HepG2 (cell line): ENCODE measurements around the gene LRRN4CL. TPM values are rescaled to one million over a fixed set of nuclear protein-coding genes. Genes with fewer than 3 reads are reported as not detected.
A peak's percentile ranks its signal among the peaks of the same experiment; 100 is the strongest.

Experiments
- ATM ChIP-seq: fragments of 450-650 bp; IDR thresholded peaks from 2 replicates; pipeline ENCODE4 v1.7.1; 2017; ENCODE audit warnings: mild to moderate bottlenecking, borderline replicate concordance
- CAMTA2 ChIP-seq: sonication (generic); formaldehyde crosslinking; IDR thresholded peaks from 2 replicates; pipeline ENCODE4 v1.4.0; 2020; ENCODE audit warnings: mild to moderate bottlenecking, missing genetic modification reagents, borderline replicate concordance
- FOSL2 ChIP-seq: sonication (generic); formaldehyde crosslinking; IDR thresholded peaks from 2 replicates; pipeline ENCODE4 v1.4.0; 2020; ENCODE audit warnings: missing genetic modification reagents
- LRRFIP1 ChIP-seq: sonication (generic); formaldehyde crosslinking; conservative IDR thresholded peaks from 2 replicates; pipeline ENCODE4 v1.4.0; 2020; ENCODE audit warnings: missing genetic modification reagents
- NFKBIZ ChIP-seq: IDR thresholded peaks from 2 replicates; pipeline ENCODE4 v1.6.1; 2018; ENCODE audit warnings: missing genetic modification reagents, missing compliant biosample characterization
- NR2F6 ChIP-seq, 2 experiments: IDR thresholded peaks; 2 replicates each; pipeline ENCODE4 v1.6.1; 2016; ENCODE audit warnings: antibody characterized with exemption in 1 of 2, mild to moderate bottlenecking in 1 of 2
- SIN3A ChIP-seq: IDR thresholded peaks from 2 replicates; pipeline ENCODE4 v1.6.1; 2011; ENCODE audit warnings: low read depth, mild to moderate bottlenecking, control low read depth, low read length, borderline replicate concordance
- SKIL ChIP-seq: sonication (generic); formaldehyde crosslinking; IDR thresholded peaks from 2 replicates; pipeline ENCODE4 v1.8.0; 2022; ENCODE audit warnings: missing genetic modification reagents, mild to moderate bottlenecking, moderate library complexity, borderline replicate concordance
- SNAPC4 ChIP-seq: sonication (generic); formaldehyde crosslinking; IDR thresholded peaks from 2 replicates; pipeline ENCODE4 v1.4.0; 2020; ENCODE audit warnings: mild to moderate bottlenecking, missing genetic modification reagents
- SNRNP70 ChIP-seq: fragments of 200-400 bp; formaldehyde crosslinking; IDR thresholded peaks from 2 replicates; pipeline ENCODE4 v1.6.1; 2017; ENCODE audit warnings: mild to moderate bottlenecking, low read depth, low read length, moderate library complexity
- ZBTB49 ChIP-seq: sonication (generic); formaldehyde crosslinking; IDR thresholded peaks from 2 replicates; pipeline ENCODE4 v1.4.0; 2020; ENCODE audit warnings: missing genetic modification reagents, borderline replicate concordance
- ZFP37 ChIP-seq: sonication (generic); formaldehyde crosslinking; IDR thresholded peaks from 2 replicates; pipeline ENCODE4 v1.4.0; 2020; ENCODE audit warnings: missing genetic modification reagents, borderline replicate concordance
- ZKSCAN5 ChIP-seq: sonication (generic); formaldehyde crosslinking; IDR thresholded peaks from 2 replicates; pipeline ENCODE4 v1.5.1; 2020; ENCODE audit warnings: mild to moderate bottlenecking, missing genetic modification reagents
- ZNF124 ChIP-seq: sonication (generic); formaldehyde crosslinking; IDR thresholded peaks from 2 replicates; pipeline ENCODE4 v1.4.0; 2020; ENCODE audit warnings: missing genetic modification reagents
- ZNF33B ChIP-seq: sonication (generic); formaldehyde crosslinking; IDR thresholded peaks from 2 replicates; pipeline ENCODE4 v1.5.1; 2020; ENCODE audit warnings: mild to moderate bottlenecking, missing genetic modification reagents
- ZNF510 ChIP-seq: sonication (generic); formaldehyde crosslinking; IDR thresholded peaks from 2 replicates; pipeline ENCODE4 v1.4.0; 2020; ENCODE audit warnings: low read depth, mild to moderate bottlenecking, missing genetic modification reagents
- ZNF572 ChIP-seq: sonication (generic); formaldehyde crosslinking; IDR thresholded peaks from 2 replicates; pipeline ENCODE4 v1.5.1; 2020; ENCODE audit warnings: mild to moderate bottlenecking, missing genetic modification reagents
- polyA plus RNA-seq, 8 experiments: library from polyadenylated mRNA; depleted of rRNA in 3 of 8; stranded (reverse) in 7 of 8; unstranded in 1 of 8; fragments of >200 nt; fragmentation: Illumina TruSeq in 4 of 8; extraction: Trizol in 4 of 8; gene quantifications; 2 replicates each; pipeline versions ENCODE4 v1.2.1 to v1.2.3, GENCODE V29; 2011 to 2016; ENCODE audit warnings: low read depth in 4 of 8, missing spikeins in 1 of 8, mixed read lengths in 1 of 8; ENCODE audit not compliant: insufficient read depth in 1 of 8
- total RNA-seq, 5 experiments: library from RNA; depleted of rRNA; stranded (reverse); fragments of >200 nt; fragmentation: Illumina TruSeq; extraction: Trizol; gene quantifications; 2 replicates each; pipeline ENCODE4 v1.2.3, GENCODE V29; 2016; ENCODE audit warnings: low read depth in 1 of 5

LRRN4CL gene
- total and polyA plus RNA-seq, 2 of the 13 experiments (the other 11 are each of a cell fraction or from before 2014, with no cell fraction given), result 0.11 TPM; not detected in 1

- TF ChIP-seq LRRFIP1 (CRISPR knock-in tag) (no peak), SNAPC4 (no peak), SKIL (CRISPR knock-in tag) (no peak), ZNF510 (CRISPR knock-in tag) (no peak), CAMTA2 (CRISPR knock-in tag) (0 out of 2 replicates have a peak, but pooled peaks have one; percentile 49), ZBTB49 (CRISPR knock-in tag) (no peak), NR2F6 (IDR thresholded peaks at IDR 0.05) (no peak), NR2F6 (CRISPR knock-in tag; IDR thresholded peaks at IDR 0.05) (no peak), ZNF33B (CRISPR knock-in tag) (no peak), SIN3A (peak; percentile 2; the same call in 1 of the 2 replicates), NFKBIZ (no peak), ZNF124 (CRISPR knock-in tag) (no peak), SNRNP70 (no peak), ZKSCAN5 (CRISPR knock-in tag) (no peak), ATM (no peak), ZNF572 (CRISPR knock-in tag) (0 out of 2 replicates have a peak, but pooled peaks have one; percentile 57), FOSL2 (CRISPR knock-in tag) (no peak), ZFP37 (no peak)
These were observed 37.0 kb upstream of the LRRN4CL start (continued) for GRCh38 chr11:62726156-62726914.
